Astrocyte (in vitro differentiated cells and primary cell): ENCODE results near the gene ANKIB1.

Experiments
- EZH2 ChIP-seq: IDR thresholded peaks from 2 replicates; pipeline ENCODE4 v1.6.1; 2012; ENCODE audit warnings: mild to moderate bottlenecking, low read length, inconsistent platforms; ENCODE audit not compliant: insufficient read depth
- TF ChIP-seq, protein P1 (sequence below): IDR thresholded peaks from 2 replicates; pipeline ENCODE4 v1.5.1; 2011; ENCODE audit warnings: low read depth, mild to moderate bottlenecking, inconsistent platforms, low read length, moderate library complexity; ENCODE audit not compliant: insufficient read depth

DNA sequence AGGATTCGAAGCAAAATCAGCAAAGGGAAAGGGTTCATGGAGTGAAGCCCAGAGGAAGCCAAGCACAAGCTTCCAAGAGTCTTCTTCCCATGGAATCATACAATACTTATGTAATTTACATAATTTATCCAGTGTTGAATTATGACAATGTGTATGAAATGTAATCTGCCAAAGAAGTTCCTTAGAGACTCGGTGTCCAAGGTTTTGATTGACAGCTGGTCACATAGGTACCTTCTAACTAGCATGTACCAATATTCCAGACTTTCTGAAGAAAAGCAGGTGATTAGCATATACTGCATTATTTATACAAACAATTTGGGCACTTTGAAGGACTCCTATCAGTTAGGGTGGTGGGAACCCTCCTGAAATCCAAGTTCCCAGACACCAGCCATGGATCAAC lies 35.3 kb downstream of the ANKIB1 start:
- TF ChIP-seq, protein P1, sequence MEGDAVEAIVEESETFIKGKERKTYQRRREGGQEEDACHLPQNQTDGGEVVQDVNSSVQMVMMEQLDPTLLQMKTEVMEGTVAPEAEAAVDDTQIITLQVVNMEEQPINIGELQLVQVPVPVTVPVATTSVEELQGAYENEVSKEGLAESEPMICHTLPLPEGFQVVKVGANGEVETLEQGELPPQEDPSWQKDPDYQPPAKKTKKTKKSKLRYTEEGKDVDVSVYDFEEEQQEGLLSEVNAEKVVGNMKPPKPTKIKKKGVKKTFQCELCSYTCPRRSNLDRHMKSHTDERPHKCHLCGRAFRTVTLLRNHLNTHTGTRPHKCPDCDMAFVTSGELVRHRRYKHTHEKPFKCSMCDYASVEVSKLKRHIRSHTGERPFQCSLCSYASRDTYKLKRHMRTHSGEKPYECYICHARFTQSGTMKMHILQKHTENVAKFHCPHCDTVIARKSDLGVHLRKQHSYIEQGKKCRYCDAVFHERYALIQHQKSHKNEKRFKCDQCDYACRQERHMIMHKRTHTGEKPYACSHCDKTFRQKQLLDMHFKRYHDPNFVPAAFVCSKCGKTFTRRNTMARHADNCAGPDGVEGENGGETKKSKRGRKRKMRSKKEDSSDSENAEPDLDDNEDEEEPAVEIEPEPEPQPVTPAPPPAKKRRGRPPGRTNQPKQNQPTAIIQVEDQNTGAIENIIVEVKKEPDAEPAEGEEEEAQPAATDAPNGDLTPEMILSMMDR, result no peak
- TF ChIP-seq EZH2, result no peak
